KG1 (cell line): ENCODE data around the gene CD27.
"Not testable (repeated sequence)": the region's sequence is repeated elsewhere in the genome, so short reads cannot be mapped to it uniquely, and the experiment has no call there.

ENCODE experiments used
- DNase-seq: peaks from one replicate; lab custom pipeline; 2025; lab: John Stamatoyannopoulos, UW

CD27 gene

GRCh38 chr12:6444704-6445688 is at the start of gene CD27:
CD27 (plus strand) TSS chr12:6444955; CDS start chr12:6445096, 141 bp downstream.
- no peak for DNase-seq

DNA sequence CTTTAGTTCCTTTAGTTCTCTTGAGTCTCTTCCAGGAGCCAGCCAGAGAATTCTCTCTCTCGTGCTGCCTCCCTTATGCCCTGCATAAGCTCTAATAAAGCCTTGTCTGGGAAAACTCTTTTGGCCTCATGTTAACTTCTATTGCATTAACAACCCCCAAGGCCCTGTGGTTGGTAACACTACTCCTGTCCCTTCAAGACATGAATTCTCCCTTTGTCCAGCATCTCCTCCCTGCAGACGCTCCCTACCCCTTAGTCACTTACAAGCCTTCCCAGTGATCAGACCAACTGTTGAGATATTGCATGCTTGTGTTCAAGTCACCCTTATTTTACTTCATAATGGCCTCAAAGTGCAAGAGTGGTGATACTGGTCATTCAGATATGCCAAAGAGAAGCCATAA is 48.7 kb upstream of the CD27 start:
- no peak for DNase-seq

- DNase-seq = no peak
Observed at GRCh38 chr12:6399884-6400644, 44.7 kb upstream of the CD27 start.

- no peak for DNase-seq
Observed at GRCh38 chr12:6404390-6404789, 40.4 kb upstream of the CD27 start.

GRCh38 chr12:6405963-6406362 is 38.8 kb upstream of the CD27 start:
- no peak for DNase-seq

DNA sequence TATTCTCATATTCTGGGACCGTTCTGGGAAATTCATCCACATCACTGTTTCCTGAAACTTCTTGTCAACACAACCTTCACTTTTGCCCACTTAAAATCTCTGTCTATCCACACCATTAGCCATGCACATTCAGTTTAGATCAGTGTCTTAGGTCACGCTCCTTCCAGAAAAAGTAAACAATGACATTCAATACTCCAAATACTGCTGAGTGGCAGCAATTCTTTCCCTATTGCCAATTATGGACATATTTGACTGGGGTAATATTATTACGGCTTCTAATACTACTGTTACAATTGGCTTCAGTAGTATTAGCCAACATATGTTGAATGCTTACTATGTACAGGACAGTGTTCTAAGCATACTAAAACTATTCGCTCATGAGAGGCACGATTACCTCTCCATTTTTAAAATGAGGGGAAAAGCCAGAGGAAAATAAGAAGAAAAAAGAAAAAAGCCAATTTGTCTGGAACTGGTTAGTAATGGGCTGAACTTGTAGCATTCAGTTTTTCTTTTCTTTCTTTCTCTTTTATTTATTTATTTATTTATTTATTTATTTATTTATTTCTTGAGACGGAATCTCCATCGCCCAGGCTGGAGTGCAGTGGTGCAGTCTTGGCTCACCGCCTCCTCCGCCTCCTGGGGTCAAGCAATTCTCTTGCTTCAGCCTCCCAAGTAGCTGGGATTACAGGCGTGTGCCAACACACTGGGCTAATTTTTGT is 37.4 kb upstream of the CD27 start:
- no peak for DNase-seq

DNA sequence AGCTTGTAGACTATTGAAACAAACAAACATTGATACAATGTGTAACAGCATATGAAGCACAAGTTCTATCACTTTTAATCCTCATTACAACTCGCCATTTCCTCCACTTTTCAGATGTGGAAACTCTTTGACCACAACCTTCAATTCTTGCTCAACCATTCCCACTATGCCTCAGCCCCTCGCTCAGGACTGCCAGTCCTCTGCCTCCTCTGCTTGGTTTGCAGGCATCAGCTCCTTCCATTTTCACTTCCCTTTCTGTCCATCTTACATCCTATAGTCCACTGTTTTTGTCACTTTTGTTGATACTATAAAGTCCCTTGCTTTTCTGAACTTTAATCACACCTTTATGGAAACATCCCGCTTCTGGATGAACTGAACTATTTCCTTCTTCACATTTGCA is 28.2 kb upstream of the CD27 start:
- DNase-seq = no peak

DNA sequence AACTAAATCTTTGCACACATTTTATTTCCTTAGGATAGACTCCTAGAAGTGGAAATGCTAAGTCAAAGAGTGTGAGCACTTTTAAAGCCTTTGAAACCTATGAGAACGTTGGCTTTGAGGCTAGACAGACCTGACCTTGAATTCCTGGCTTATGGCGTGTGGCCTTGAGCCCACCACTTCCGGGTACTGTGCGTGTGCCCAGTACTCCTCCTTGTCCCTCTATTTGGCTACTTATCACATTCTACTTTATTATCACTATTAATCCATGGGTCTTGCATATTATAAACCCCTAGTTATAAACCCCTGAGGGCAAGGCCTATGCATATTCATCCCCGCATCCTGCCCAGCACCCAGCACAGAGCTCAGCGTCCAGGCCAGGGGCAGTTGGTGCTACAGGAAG is 26.0 kb upstream of the CD27 start:
- DNase-seq = no peak

GRCh38 chr12:6420364-6420763 is 24.4 kb upstream of the CD27 start:
- no peak for DNase-seq

DNA sequence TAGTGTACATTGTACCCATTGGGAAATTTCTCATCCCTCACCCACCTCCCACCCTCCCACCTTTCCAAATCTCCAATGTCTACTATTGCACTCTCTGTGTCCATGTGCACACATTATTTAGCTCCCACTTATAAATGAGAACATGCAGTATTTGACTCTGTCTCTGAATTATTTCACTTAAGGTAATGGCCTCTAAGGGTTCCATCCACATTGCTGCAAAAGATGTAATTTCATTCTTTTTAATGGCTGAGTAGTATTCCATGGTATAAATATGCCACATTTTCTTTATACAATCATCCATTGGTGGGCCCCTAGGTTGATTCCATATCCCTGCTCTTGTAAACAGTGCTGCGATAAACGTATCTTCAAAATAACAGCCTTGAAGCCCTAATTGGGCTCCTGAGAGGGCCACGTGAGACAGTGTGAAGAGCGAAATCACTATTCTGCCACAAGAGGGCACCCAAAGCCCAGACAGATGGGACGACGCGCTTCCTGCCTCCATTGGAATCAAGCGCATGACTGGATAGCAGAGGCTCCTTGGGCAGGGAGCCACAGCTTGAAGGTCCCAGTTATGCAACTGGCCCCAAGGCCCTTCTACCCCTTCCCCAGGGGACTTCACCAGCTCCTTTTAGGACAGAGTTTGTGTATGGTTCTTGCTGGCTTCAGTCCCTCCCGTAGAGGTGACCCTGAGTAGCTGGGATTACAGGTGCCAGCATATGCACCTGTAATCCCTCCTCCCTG is 21.3 kb upstream of the CD27 start:
- peak; percentile 93 for DNase-seq

GRCh38 chr12:6424008-6424347 is 20.8 kb upstream of the CD27 start:
- no peak for DNase-seq

DNA sequence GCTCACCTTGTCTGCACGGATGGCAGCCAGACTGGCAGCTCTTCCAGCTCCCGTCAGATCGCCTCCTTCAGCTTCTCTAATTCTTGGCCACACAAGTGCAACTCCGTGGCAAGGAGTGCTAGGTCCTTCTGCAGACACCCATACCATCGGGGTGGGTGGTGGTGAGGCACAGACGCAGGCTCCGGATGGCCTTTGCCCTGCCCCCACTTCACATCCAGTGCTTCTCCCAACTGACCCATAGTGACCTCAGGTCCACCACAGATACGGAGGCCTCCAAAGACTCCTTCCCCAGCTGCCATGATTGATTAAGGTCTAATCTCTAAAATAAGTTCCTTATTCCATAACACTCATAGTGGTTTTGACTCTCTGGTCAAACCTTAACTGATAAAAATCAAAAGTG is 19.9 kb upstream of the CD27 start:
- no peak for DNase-seq

GRCh38 chr12:6425590-6426531 is 18.9 kb upstream of the CD27 start:
- DNase-seq = no peak

GRCh38 chr12:6426882-6427671 is 17.7 kb upstream of the CD27 start:
- no peak for DNase-seq

- DNase-seq = not testable (repeated sequence)
Observed at GRCh38 chr12:6427796-6428195, 17.0 kb upstream of the CD27 start.

- DNase-seq = no peak
Observed at GRCh38 chr12:6428326-6428725, 16.4 kb upstream of the CD27 start.

GRCh38 chr12:6430124-6430989 is 14.4 kb upstream of the CD27 start:
- DNase-seq = no peak

GRCh38 chr12:6432991-6433390 is 11.8 kb upstream of the CD27 start:
- DNase-seq = no peak
